Activated CD4-positive, CD25-positive, alpha-beta regulatory T cell (primary cell): ENCODE results near the gene TOR1B.
"Not testable (repeated sequence)": the region's sequence is repeated elsewhere in the genome, so short reads cannot be mapped to it uniquely, and the experiment has no call there.

Experiments
- DNase-seq, 4 experiments: peaks; one replicate each; lab custom pipeline; 2025; lab: John Stamatoyannopoulos, UW

TOR1B gene

GRCh38 chr9:129776566-129776937 lies 26.4 kb upstream of the TOR1B start:
- DNase-seq = no peak

DNA sequence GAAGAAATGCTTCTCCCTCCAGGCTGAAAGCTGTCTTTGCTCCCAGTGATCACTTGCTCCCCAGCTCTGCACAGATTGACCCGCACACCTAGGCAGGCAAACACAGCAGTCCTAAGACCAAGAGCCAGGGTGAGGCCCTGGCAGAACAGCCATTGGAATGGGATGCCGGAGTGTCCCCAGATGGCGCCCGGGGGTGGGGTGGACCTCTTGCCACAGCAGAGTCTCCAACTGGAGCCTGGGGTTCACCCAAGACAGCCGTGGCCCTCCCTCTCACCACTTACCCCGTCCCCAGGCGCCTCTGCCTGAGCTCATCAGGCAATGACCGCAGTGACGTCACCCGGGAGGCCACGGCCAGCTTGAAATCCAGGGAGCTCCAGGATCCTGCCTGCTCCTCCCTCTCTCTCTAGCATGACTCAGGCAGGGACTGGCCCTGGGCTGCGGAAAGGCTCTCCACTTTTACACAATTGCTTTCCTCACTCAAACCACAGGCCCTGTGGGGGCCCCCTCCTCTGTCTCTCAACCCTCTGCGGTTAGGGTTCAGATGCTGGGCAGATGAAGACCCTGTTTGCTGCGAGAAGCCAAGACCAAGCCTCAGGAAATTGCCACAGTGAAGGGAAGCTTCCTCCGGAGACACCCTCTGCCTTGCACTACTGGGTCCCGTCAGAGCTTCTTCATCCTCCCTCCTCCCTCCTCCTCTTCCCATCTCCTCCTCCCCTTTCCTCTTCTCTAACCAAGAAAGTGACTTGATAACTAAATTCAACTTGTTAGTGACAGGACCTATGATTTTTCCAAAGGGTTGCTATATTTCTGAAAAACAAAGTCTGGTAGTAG lies 25.8 kb upstream of the TOR1B start:
- DNase-seq = peak in 1 of 4 experiments; percentile 23

DNA sequence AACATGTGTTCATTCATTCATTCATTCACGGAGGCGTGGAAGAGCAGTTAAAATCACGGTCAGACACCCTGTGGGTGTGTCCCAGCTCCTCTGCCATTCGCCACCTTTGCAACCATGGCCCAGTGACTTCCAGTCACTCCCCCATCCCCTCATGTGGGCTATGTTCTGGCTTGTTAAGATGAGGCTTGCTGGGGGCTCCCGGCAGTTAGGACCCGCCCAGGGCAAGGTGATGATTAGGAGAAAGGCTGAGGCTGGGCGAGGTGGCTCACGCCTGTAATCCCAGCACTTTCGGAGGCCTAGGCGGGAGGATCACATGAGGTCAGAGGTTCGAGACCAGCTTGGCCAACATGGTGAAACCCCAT lies 25.2 kb upstream of the TOR1B start:
- no peak for DNase-seq

GRCh38 chr9:129778469-129778868 lies 24.5 kb upstream of the TOR1B start:
- no peak for DNase-seq

DNA sequence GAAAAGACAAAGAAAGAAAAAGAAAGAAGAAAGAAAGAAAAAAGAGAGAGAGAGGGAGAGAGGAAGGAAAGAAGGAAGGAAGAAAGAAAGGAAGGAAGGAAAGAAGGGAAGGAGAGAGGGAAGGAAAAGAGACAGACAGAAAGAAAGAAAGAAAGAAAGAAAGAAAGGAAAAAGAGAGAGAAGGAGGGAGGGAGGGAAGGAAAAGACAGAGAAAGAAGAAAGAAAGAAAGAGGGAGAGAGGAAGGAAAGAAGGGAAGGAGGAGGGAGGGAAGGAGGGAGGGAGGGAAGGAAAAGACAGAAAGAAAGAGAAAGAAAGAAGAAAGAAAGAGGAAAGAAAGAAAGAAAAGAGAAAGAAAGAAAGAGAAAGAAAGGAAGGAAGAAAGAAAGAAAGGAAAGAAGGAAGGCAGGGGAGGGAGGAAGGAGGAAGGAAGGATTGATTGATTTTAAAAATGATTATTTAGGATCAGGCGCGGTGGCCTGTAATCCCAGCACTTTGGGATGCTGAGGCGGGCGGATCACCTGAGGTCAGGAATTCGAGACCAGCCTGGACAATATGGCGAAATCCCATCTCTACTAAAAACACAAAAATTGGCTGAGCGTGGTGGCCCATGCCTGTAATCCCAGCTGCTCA lies 23.3 kb upstream of the TOR1B start:
- no peak for DNase-seq

DNA sequence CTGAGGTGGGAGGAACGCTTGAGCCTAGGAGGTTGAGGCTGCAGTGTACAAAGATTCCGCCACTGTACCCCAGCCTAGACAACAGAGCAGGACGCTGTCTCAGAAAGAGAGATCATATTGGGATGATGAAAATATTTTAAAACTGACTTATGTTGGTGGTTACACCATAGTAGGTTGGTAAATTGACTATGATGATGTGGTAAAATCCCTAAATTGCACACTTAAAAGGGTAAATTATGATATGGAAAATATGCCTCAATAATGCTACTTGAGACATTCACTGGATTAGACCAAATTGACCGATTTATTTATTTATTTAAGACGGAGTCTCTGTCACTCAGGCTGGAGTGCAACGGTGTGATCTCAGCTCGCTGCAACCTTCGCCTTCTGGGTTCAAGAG lies 21.9 kb upstream of the TOR1B start:
- no peak for DNase-seq

DNA sequence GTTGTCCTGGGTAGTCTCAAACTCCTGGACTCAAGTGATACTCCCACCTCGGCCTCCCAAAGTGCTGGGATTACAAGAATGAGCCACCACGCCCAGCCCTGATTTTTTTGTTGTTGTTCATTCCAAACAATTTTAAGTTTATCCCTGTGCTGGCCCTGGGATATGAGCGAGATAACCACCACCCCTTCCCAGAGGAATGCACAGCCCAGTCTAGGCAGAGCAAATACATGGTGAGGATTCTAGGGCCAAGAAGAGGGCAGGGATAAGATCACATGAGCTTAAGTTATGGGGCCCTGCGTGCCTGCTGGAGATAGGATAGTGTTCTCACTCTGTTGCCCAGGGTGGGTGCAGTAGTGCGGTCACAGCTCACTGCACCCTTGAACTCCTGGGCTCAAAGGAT lies 21.0 kb upstream of the TOR1B start:
- no peak for DNase-seq

GRCh38 chr9:129783516-129784361 lies 19.2 kb upstream of the TOR1B start:
- DNase-seq = peak; percentile 29 to 52 (median 44)

DNA sequence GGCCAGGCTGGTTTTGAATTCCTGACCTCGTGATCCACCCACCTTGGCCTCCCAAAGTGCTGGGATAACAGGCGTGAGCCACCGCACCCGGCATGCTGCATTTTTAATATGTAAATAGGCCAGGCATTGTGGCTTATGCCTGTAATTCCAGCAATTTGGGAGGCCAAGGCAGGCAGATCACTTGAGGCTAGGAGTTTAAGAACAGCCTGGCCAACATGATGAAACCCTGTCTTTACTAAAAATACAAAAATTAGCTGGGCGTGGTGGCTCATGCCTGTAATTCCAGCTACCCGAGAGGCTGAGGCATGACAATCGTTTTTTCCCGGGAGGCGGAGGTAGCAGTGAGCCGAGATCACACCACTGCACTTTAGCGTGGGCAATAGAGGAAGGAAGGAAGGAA lies 18.0 kb upstream of the TOR1B start:
- DNase-seq = not testable (repeated sequence)

- no peak for DNase-seq
Measured at GRCh38 chr9:129785866-129786265, 17.1 kb upstream of the TOR1B start.

DNA sequence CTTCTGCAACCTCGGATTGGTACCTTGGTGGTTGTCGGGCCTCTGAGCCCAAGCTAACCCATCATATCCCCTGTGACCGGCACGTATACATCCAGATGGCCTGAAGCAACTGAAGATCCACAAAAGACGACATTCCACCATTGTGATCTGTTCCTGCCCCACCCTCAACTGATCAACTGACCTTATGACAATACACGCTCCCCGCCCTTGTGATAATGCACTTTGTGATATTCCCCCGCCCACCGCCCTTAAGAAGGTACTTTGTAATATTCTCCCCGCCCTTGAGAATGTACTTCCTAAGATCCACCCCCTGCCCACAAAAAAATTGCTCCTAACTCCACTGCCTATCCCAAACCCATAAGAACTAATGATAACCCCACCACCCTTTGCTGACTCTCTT lies 16.5 kb upstream of the TOR1B start:
- DNase-seq = no peak

DNA sequence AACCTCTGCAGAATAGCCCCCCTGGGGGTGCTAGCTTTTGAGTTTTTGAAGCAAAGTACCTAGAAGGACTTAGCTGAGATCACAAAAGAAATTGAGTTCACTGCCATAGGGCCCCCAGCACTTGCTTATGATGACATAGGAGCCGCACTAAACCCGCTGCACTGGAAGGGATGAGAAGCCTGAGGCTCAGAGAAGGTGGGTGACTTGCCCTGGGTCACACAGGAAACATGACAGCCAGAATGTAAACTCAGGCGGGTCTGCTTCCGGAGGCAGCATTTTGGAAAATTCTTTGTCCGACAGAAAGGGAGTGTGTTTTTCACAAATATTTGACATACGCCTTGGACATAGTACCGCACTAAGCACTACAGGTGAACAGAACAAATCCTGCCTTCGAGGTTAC lies 8.4 kb upstream of the TOR1B start:
- DNase-seq = no peak

DNA sequence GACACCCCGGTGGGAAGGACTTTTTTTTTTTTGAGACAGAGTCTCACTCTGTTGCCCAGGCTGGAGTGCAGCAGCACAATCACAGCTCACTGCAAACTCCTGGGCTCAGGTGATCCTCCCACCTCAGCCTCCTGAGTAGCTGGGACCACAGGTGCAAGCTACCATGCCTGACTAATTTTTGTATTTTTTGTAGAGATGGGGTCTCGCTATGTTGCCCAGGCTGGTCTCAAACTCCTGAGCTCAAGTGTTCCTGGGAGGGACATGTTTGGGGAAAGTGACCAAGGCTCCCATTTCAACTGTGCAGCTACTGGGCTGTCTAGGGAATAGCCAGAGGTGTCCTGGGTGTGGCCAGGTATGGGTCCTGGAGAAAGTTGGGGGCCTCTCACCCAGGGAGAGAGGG lies 7.0 kb upstream of the TOR1B start:
- not testable (repeated sequence) for DNase-seq

DNA sequence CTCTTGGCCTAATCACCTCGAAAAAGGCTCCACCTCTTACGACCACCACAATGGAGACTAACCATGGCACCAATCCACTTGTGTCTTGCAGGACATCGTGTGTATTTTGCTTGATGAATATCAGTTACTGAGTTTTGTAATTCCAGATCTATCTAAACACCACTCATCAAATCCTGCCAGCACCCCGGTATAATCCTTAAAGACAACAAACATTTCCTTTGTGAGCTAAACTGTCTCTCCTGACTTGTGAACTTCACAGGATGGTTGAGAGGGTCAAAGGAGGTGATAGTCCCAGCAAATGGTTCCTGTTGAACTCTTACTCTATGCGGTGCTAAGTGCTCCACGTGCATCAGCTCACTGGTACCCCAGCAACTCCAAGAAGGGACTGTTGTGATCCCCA lies 4.0 kb upstream of the TOR1B start:
- DNase-seq = no peak

DNA sequence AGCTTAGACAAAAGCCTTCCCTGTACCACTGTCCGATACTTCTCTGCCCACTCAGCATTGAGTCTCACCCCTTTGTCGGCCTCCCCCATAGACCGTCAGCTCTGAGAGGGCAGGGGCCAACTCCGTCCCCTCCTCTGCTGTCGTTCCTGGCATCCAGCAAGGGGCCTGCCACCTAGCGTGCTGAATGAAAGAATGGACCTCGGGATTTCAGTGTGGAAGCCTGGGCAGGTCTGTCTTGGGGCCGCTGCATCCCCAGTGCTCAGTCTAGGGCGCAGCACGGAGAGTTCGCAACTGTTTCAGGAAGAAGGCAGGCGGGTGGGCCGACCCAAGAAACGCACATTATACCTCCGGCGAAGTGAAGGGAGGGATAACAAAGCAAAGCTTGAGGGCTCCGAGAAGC lies 1.5 kb upstream of the TOR1B start:
- no peak for DNase-seq

DNA sequence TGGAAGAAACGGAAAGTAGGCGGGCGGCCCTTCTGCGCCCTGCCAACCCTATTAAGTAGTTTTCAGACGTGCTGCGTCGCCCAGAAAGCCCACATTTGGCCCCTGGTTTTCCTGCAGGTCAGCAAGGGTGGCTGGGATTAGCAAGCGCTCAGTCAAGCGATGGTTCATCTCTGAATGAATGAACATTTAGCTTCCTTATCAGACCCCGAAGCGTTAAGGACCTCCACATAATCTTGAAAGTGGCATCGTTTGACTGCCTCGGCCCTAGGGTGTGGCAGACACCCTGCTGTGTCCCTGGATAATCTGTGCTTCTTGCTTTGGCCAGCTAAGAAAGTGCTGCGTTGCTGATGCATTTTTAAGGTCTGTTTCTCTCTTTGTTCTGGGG lies 684 bp downstream of the TOR1B start:
- no peak for DNase-seq

GRCh38 chr9:129806061-129806460 lies 3.1 kb downstream of the TOR1B start:
- no peak for DNase-seq

DNA sequence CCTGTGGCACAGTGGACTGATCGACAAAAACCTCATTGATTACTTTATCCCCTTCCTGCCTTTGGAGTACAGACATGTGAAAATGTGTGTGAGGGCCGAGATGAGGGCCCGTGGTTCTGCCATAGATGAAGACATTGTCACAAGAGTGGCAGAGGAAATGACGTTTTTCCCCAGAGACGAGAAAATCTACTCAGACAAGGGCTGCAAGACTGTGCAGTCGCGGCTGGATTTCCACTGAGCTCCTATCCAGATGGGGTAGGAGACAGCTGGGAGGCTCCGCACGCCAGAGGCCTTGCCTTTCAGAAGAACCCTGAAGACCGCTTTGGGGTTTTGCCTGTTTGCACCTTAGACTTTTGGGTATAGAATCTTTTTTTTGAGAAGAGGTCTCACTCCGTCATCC lies 6.4 kb downstream of the TOR1B start:
- no peak for DNase-seq

DNA sequence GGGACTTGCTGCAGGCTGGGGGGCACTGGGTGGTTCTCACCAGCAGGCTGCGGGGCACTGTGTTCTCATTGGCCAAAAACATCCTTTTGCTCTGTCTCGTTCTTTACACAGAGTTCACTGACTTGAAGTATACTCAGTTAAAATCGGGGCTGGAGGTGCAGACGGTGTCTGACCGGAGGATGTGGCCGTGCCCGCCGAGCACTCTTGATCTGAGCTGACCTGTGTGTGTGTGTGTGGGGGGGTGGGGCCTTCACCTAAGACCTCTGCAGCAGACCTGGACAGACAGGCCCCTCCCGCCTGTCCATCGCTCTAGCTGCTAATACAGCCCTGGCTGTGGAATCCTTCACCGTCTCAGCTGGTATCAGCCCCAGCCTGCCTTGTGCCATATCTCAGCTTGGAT lies 7.1 kb downstream of the TOR1B start:
- no peak for DNase-seq

DNA sequence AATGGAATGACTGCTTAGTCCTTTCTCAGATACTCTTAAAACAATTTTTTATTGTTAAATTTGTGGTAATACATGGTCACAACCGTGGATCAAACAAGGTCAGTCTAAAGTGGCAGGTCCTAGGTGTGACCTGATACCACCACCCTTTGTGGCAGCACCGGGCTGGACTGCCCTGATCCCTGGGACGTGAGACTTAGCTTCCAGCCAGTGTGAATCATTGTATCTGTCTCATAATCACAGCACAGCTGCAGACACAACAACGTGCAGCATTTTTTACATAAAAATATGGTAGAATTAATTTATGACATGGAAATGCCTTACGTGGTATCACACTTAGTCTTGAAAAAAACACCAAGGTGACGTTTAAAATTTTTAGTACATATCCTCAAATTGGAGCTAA lies 7.8 kb downstream of the TOR1B start:
- DNase-seq = no peak

DNA sequence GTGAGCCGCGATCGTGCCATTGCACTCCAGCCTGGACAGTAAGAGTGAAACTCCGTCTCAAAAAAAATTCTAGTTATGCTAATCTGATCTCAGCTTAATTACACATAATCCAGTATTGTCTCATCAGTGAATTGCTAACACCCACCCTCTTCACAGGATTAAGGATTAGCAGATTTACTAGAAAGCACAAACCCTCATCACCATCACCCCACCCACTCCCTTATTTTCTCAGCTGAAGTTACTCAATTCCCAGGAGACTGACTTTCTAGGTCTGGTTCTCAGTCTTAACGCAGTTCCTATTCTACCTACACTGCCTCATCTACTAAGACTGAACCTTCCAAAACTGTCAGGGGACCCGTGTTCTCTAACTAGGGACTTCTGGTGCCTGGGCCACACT lies 9.0 kb downstream of the TOR1B start:
- no peak for DNase-seq

- DNase-seq = no peak
Measured at GRCh38 chr9:129812385-129812784, 9.4 kb downstream of the TOR1B start.

- DNase-seq = no peak
Measured at GRCh38 chr9:129813661-129814060, 10.7 kb downstream of the TOR1B start.
